Neural crest cell (in vitro differentiated cells): Measurements from ENCODE around the gene ADGRF1. TPM values are rescaled to one million over a fixed set of nuclear protein-coding genes. Genes with fewer than 3 reads are reported as not detected.
"Not testable (repeated sequence)": the region's sequence is repeated elsewhere in the genome, so short reads cannot be mapped to it uniquely, and the experiment has no call there.

Experiments
- DNase-seq: peaks from one replicate; pipeline ENCODE4 v3.0.0; 2021; ENCODE audit warnings: low read depth, mixed read lengths, low spot score
- H3K27ac Mint-ChIP-seq: one replicate; pipeline ENCODE4 v1.8.0; 2021; ENCODE audit warnings: mild to moderate bottlenecking, mixed read lengths; ENCODE audit not compliant: unreplicated experiment
- H3K27me3 Mint-ChIP-seq: 2 replicates; pipeline ENCODE4 v1.8.0; 2021; ENCODE audit warnings: low read depth, mild to moderate bottlenecking, mixed read lengths
- H3K36me3 Mint-ChIP-seq: 2 replicates; pipeline ENCODE4 v1.8.0; 2021; ENCODE audit warnings: low read depth, mild to moderate bottlenecking, mixed read lengths
- H3K4me1 Mint-ChIP-seq: 2 replicates; pipeline ENCODE4 v1.8.0; 2021; ENCODE audit warnings: mixed read lengths
- H3K4me3 Mint-ChIP-seq: one replicate; pipeline ENCODE4 v1.8.0; 2021; ENCODE audit warnings: mild to moderate bottlenecking, mixed read lengths
- H3K9me3 Mint-ChIP-seq: 2 replicates; pipeline ENCODE4 v1.8.0; 2021; ENCODE audit warnings: mixed read lengths
- total RNA-seq: library from RNA; stranded (reverse); gene quantifications from 2 replicates; pipeline ENCODE4 v1.2.1, GENCODE V29; 2021
- TF ChIP-seq, protein P1 (sequence below): fragments of 200-600 bp; sonication (generic); conservative IDR thresholded peaks from 2 replicates; pipeline ENCODE4 v1.5.0; 2021; ENCODE audit warnings: antibody characterized with exemption, mild to moderate bottlenecking

ADGRF1 gene
- total RNA-seq, 1 donor from 2014 or later = 0.09 TPM

DNA sequence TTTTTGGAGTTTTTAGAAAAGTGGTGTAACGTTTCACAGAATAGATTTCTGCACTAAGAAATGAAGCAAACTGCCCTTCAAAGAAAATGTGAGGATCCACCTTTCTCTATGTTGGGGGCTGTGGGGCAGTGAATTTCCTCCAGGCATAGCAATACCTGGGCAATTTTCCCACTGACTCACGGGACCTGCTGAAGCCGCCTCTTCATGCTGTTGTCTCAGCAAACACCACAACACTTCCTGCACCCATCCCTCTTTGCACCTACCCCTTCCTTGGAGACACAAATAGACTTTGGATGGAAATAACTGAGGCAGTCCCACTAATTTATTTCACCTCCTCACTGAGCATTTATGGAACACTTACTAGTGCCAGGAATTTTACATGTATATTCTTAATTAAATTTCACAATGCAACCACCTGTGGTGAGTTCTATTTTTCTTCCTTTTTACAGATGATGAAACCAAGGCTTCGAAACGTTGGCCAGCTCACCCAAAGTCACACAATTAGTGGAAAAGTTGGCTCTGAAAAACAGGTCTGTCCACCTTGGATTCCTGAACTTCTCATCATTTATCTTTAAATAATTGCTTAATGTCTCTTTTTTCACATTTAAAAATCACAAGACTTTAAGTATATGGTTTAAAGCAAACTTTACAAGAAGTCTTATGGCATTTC lies 17.2 kb upstream of the ADGRF1 start:
- no peak for DNase-seq
- Mint-ChIP-seq H3K9me3 (peaks cover 7% of the 10 kb centered on the region), H3K27ac (no peak overlapping the region), H3K27me3 (no peaks in the 10 kb centered on the region), H3K36me3 (peaks cover 3% of the 10 kb centered on the region), H3K4me3 (no peak overlapping the region), H3K4me1 (peaks cover 8% of the 10 kb centered on the region)
- TF ChIP-seq, protein P1, sequence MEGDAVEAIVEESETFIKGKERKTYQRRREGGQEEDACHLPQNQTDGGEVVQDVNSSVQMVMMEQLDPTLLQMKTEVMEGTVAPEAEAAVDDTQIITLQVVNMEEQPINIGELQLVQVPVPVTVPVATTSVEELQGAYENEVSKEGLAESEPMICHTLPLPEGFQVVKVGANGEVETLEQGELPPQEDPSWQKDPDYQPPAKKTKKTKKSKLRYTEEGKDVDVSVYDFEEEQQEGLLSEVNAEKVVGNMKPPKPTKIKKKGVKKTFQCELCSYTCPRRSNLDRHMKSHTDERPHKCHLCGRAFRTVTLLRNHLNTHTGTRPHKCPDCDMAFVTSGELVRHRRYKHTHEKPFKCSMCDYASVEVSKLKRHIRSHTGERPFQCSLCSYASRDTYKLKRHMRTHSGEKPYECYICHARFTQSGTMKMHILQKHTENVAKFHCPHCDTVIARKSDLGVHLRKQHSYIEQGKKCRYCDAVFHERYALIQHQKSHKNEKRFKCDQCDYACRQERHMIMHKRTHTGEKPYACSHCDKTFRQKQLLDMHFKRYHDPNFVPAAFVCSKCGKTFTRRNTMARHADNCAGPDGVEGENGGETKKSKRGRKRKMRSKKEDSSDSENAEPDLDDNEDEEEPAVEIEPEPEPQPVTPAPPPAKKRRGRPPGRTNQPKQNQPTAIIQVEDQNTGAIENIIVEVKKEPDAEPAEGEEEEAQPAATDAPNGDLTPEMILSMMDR = no peak

DNA sequence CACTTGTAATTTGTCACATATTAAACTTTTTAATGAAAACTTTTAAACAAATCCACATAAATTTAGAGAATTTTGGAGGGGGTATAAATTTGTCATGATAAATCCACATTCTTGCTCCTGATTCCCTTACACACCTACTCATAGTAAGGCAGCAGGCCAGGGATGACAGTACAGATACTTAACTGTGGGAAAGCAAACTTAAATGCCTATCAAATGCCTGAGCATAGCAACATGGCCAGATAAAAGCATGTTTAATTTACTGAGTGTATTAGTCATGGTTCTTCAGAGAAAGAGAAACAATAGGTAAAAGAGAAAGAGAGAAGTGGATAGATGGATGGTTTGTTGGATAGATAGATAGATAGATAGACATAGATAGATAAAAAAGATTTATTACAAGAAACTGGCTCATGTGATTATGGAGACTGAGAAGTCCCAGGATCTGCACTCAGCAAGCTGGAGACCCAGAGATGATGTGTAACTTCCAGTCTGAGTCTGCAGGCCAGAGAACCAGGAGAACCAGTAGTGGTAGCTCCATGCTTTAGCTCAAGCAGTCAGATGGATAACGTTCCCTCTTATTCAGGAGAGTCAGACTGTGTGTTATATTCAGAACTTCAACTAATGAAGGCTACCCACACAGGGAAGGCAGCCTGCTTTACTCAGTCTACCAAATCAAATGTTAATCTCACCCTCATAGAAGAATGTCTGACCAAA lies 15.9 kb upstream of the ADGRF1 start:
- H3K4me1 Mint-ChIP-seq = peaks cover 8% of the 10 kb centered on the region
- TF ChIP-seq, protein P1 = no peak
- peaks cover 3% of the 10 kb centered on the region for H3K36me3 Mint-ChIP-seq
- H3K4me3 Mint-ChIP-seq = no peak overlapping the region
- peaks cover 6% of the 10 kb centered on the region for H3K9me3 Mint-ChIP-seq
- no peaks in the 10 kb centered on the region for H3K27me3 Mint-ChIP-seq
- DNase-seq = no peak
- no peak overlapping the region for H3K27ac Mint-ChIP-seq

DNA sequence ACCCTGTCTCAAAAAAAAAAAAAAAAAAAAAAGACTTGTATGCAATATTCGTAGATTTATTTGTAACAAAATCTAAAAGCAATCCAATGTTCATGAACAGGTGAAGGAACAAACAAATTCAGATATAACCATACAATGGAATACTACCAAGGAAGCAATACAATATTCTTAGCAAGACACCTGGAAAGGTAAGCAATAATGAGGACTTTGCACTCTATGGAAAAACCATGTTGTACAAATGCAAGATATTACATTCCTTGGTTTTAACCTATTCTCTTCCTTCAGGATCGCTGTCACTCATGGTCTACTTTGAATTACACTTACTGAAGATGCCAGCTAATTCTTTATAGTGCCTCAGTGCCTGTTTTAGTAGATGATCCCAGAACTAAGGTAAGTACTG lies 14.7 kb upstream of the ADGRF1 start:
- TF ChIP-seq, protein P1 = no peak
- no peak for DNase-seq
- H3K27ac Mint-ChIP-seq = no peak overlapping the region
- H3K9me3 Mint-ChIP-seq = peaks cover 4% of the 10 kb centered on the region
- H3K27me3 Mint-ChIP-seq = no peaks in the 10 kb centered on the region
- H3K4me1 Mint-ChIP-seq = peaks cover 7% of the 10 kb centered on the region
- no peak overlapping the region for H3K4me3 Mint-ChIP-seq
- peaks cover 3% of the 10 kb centered on the region for H3K36me3 Mint-ChIP-seq

DNA sequence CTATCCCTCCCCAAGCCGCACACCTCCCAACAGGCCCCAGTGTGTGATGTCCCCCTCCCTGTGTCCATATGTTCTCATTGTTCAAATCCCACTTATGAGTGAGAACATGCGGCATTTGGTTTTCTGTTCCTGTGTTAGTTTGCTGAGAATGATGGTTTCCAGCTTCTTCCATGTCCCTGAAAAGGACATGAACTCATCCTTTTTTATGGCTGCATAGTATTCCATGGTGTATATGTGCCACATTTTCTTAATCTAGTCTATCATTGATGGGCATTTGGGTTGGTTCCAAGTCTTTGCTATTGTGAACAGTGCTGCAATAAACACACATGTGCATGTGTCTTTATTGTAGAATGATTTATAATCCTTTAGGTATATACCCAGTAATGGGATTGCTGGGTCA lies 12.2 kb upstream of the ADGRF1 start:
- not testable (repeated sequence) for H3K9me3 Mint-ChIP-seq, DNase-seq, H3K36me3 Mint-ChIP-seq, H3K4me1 Mint-ChIP-seq, H3K27me3 Mint-ChIP-seq, H3K4me3 Mint-ChIP-seq
- H3K27ac Mint-ChIP-seq = peak overlapping the region; percentile 12

DNA sequence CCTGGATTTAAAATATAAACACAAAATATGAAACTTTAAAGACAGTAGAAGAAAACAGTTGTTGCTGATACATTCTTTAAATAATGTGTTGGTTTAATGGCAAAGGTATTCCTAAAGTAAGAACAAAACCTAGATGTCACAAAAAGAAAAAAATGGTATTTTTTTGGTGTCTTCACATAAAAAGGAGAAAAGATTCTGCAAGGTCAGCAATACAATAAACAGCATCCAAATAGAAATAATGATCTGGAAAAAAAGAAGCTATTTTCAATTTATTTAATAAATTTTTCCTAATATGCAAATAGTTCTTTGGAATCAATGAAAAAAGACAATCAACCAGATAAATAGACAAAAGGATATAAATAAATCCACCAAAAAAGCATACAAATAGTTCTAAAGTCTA lies 6.5 kb upstream of the ADGRF1 start:
- H3K27ac Mint-ChIP-seq = no peak overlapping the region
- H3K4me1 Mint-ChIP-seq = peaks cover 4% of the 10 kb centered on the region
- TF ChIP-seq, protein P1 = no peak
- no peak for DNase-seq
- H3K27me3 Mint-ChIP-seq = peaks cover 3% of the 10 kb centered on the region
- H3K4me3 Mint-ChIP-seq = no peak overlapping the region
- no peaks in the 10 kb centered on the region for H3K9me3 Mint-ChIP-seq
- H3K36me3 Mint-ChIP-seq = no peaks in the 10 kb centered on the region
